Lung (tissue), 12 donors: ENCODE data around the gene ARHGDIA. TPM values are rescaled to one million over a fixed set of nuclear protein-coding genes. Genes with fewer than 3 reads are reported as not detected.

Experiments used
- ATAC-seq: fragments of 200-7000 bp; cut with Tn5 transposase; one replicate; pipeline ENCODE4 v1.9.1; 2020; ENCODE audit warnings: moderate number of reproducible peaks; ENCODE audit not compliant: insufficient read depth, low FRiP score
- DNase-seq, 3 donors: peaks; one replicate each; pipeline ENCODE4 v3.0.0-alpha.2; 2013 to 2017
- H3K27ac ChIP-seq, 2 donors: one replicate each; pipeline ENCODE4 v1.5.1; 2013; ENCODE audit warnings: mild to moderate bottlenecking in 2 of 2, moderate library complexity in 2 of 2, control low read depth in 1 of 2, inconsistent platforms in 1 of 2, low read depth in 1 of 2, low read length in 1 of 2
- H3K27me3 ChIP-seq, 3 donors: one replicate each; pipeline ENCODE4 v1.5.1; 2013; ENCODE audit warnings: low read length in 2 of 3; ENCODE audit not compliant: control insufficient read depth in 3 of 3, insufficient read depth in 3 of 3
- H3K36me3 ChIP-seq, 4 donors: one replicate each; pipeline ENCODE4 v1.5.1; 2013; ENCODE audit warnings: low read length in 4 of 4, mild to moderate bottlenecking in 1 of 4, moderate library complexity in 1 of 4; ENCODE audit not compliant: control insufficient read depth in 4 of 4, insufficient read depth in 4 of 4
- H3K4me1 ChIP-seq, 5 donors: one replicate each; pipeline ENCODE4 v1.5.1; 2013; ENCODE audit warnings: low read length in 5 of 5, mild to moderate bottlenecking in 2 of 5, moderate library complexity in 1 of 5; ENCODE audit not compliant: control insufficient read depth in 5 of 5, insufficient read depth in 5 of 5
- H3K4me3 ChIP-seq: one replicate; pipeline ENCODE4 v1.5.1; 2013; ENCODE audit warnings: mild to moderate bottlenecking, control low read depth, moderate library complexity
- H3K9ac ChIP-seq, 2 donors: one replicate each; pipeline ENCODE4 v1.5.1; 2013; ENCODE audit warnings: low read length in 2 of 2, control low read depth in 1 of 2; ENCODE audit not compliant: insufficient read depth in 1 of 2
- H3K9me3 ChIP-seq, 4 donors: one replicate each; pipeline ENCODE4 v1.5.1; 2013; ENCODE audit warnings: low read length in 3 of 4, mild to moderate bottlenecking in 1 of 4, moderate library complexity in 1 of 4; ENCODE audit not compliant: control insufficient read depth in 4 of 4, insufficient read depth in 3 of 4
- WGBS, 2 donors: extraction: QIAGEN DNeasy Blood & Tissue Kit; methylation state at CpG; one replicate each; pipeline ENCODE4 v1.1.7; 2013; 5-methylcytosine and 5-hydroxymethylcytosine counted together
- polyA plus RNA-seq, 2 donors: library from polyadenylated mRNA; stranded (reverse); fragments of 200-250 nt; gene quantifications; one replicate each; pipeline ENCODE4 v1.2.1, GENCODE V29; 2013
- total RNA-seq, 2 donors: library from RNA; depleted of rRNA in 1 of 2; stranded (reverse); fragments of >200 nt in 1 of 2; gene quantifications; one replicate each; pipeline ENCODE4 v1.2.1, GENCODE V29; 2014 to 2021
- TF ChIP-seq, protein P1 (sequence below): IDR thresholded peaks from 2 replicates; pipeline ENCODE4 v1.5.1; 2012; ENCODE audit warnings: mild to moderate bottlenecking; ENCODE audit errors: control extremely low read depth, extremely low read depth
- donor health status: control.
- donor health status: control.
- donor health status: Bipolar disorder and iron deficiency.
- donor health status: healthy.
- donor health status: DM: yes; HTN: yes; CAD: no.

Gene ARHGDIA
- total and polyA plus RNA-seq, 4 donors, result 118 to 558 (median 396) TPM

- DNase-seq, result no peak
- ATAC-seq, result no peak
- 91 to 93% methylated on average over 12 of the region's 12 CpGs for WGBS, 2 donors
These were observed 18.9 kb downstream of the ARHGDIA start for GRCh38 chr17:81852237-81852636.

DNA sequence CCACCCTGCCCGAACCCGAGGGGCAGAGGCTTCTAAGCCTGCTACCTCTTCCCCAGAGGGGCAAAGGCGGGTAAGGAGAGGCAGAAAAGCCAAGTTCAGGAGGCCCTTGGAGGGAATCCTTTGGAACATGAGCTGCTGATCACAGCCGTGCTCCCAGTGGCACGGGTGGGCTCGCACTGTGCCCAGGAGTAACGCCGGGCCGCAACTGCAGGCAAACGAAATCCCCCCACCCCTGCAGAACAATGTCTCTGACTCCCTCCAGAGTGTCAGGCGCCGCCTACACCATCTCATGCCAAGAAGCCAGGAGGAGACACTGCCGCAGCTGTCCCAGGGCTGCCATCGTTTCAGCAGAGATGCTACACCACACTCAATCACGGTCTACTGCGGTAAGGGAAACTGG is 19.7 kb downstream of the ARHGDIA start:
- Histone ChIP-seq H3K9me3 (no peaks in the 10 kb centered on the region), H3K9ac (no peak overlapping the region), H3K36me3 (peaks cover 11 to 58% (median 22%) of the 10 kb centered on the region in 4 donors), H3K27ac (no peak overlapping the region), H3K4me3 (no peak overlapping the region), H3K27me3 (no peaks in the 10 kb centered on the region), H3K4me1 (peaks cover 0 to 4% (median 0%) of the 10 kb centered on the region in 5 donors)
- 96% methylated on average over 16 of the region's 16 CpGs for WGBS, 2 donors
- no peak for DNase-seq
- TF ChIP-seq, protein P1, sequence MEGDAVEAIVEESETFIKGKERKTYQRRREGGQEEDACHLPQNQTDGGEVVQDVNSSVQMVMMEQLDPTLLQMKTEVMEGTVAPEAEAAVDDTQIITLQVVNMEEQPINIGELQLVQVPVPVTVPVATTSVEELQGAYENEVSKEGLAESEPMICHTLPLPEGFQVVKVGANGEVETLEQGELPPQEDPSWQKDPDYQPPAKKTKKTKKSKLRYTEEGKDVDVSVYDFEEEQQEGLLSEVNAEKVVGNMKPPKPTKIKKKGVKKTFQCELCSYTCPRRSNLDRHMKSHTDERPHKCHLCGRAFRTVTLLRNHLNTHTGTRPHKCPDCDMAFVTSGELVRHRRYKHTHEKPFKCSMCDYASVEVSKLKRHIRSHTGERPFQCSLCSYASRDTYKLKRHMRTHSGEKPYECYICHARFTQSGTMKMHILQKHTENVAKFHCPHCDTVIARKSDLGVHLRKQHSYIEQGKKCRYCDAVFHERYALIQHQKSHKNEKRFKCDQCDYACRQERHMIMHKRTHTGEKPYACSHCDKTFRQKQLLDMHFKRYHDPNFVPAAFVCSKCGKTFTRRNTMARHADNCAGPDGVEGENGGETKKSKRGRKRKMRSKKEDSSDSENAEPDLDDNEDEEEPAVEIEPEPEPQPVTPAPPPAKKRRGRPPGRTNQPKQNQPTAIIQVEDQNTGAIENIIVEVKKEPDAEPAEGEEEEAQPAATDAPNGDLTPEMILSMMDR, result no peak
- no peak for ATAC-seq

More at GRCh38 chr17:81852237-81852636, 18.9 kb downstream of the ARHGDIA start:
- no peaks in the 10 kb centered on the region for H3K27me3 ChIP-seq
- H3K4me1 ChIP-seq, result peaks cover 0 to 4% (median 0%) of the 10 kb centered on the region in 5 donors
- TF ChIP-seq, protein P1, result no peak
- no peak overlapping the region for H3K27ac ChIP-seq
- no peak overlapping the region for H3K9ac ChIP-seq
- H3K9me3 ChIP-seq, result no peaks in the 10 kb centered on the region
- peaks cover 6 to 50% (median 19%) of the 10 kb centered on the region in 4 donors for H3K36me3 ChIP-seq
- no peak overlapping the region for H3K4me3 ChIP-seq

DNA sequence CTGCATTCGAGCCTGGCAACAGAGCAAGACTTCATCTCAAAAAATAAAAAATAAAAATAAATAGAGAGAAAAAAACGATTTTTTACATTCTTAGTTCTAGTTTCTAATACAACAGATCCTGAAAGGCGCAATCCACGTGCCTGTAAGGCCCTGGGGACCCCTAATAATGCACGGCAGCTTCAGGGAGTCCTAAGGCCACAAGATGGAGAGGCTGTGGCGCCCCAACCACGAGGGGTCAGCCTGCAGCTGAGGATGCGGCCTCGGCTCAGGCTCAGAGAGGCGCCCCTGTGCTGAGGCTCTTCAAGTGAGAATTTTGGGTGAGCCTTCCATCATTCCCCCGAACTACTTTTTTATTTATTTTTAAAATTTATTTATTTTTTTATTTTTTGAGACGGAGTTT is 21.7 kb downstream of the ARHGDIA start:
- Histone ChIP-seq H3K4me1 (no peaks in the 10 kb centered on the region), H3K27ac (no peak overlapping the region), H3K4me3 (no peak overlapping the region), H3K9me3 (no peaks in the 10 kb centered on the region), H3K36me3 (peaks cover 21 to 64% (median 28%) of the 10 kb centered on the region in 4 donors), H3K27me3 (no peaks in the 10 kb centered on the region), H3K9ac (no peak overlapping the region)
- TF ChIP-seq, protein P1, result no peak
- DNase-seq (no peak), ATAC-seq (no peak)
- WGBS, 2 donors, result 94 to 97% methylated on average over 12 of the region's 12 CpGs
